Heart left ventricle (tissue), 13 donors: ENCODE measurements around the gene FLVCR2.

Experiments
- CTCF ChIP-seq, 12 donors: fragments of 200-600 bp; sonication (generic) in 4 of 12; IDR thresholded peaks; one replicate each; pipeline versions ENCODE4 v1.5.0 to v1.8.0; 2018 to 2022; ENCODE audit warnings: antibody characterized with exemption in 12 of 12, mild to moderate bottlenecking in 5 of 12
- POLR2A ChIP-seq, 2 donors: fragments of 450-650 bp; IDR thresholded peaks; one replicate each; pipeline ENCODE4 v1.6.1; 2017; ENCODE audit warnings: antibody characterized with exemption in 2 of 2, mild to moderate bottlenecking in 2 of 2, moderate library complexity in 2 of 2
- donor health status: ischemic (EF 13 %, LVEDD 7.1; RV severe dilation, severe dysfunction).
- donor health status: DM: no; HTN: yes; CAD: no.
- donor health status: DM: no; HTN: no; CAD: no.
- donor health status: ischemic (EF 25% LVEDD 6.9; RV normal size, moderate dysfunction).
- donor health status: ischemic (EF 25% LVEDD 5.7; RV mildly dilated, moderate dysfunction).
- donor health status: ischemic (EF 35%, LVEDD 5.7; RV mildly dilated, moderate dysfunction).
- donor health status: nonischemic (EF 11% LVEDD 7.7; RV severe dilation, severe dysfunction).
- donor health status: DM: yes; HTN: yes; CAD: no.
- donor health status: PGD.
- donor health status: ischemic (EF 29% LVEDD 5.4; RV normal size, mild dysfunction).
- donor health status: nonischemic (EF 23%, LVEDD 6.1; RV moderate dilation, normal function).

DNA sequence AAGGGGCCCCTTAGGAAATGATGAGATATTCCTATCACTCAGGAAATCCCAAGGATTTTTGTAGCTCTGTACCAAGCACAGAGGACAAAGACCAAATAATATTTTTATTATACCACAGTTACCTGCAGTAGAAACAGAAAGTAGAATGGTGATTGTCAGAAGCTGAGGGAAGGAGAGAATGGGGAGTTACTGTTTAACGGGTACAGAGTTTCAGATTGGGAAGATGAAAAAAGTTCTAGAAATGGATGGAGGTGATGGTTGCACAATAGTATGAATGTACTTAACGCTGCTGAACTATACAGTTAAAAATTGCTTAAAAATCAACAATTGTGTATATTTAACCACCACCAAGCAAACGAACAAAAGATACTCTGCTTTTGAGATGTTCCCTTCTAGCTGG, 24.1 kb downstream of the FLVCR2 start:
- no peak for TF ChIP-seq CTCF (IDR thresholded peaks at IDR 0.05)
- no peak for TF ChIP-seq POLR2A (IDR thresholded peaks at IDR 0.05)
